OCI-LY7 (cell line): ENCODE data around the gene EIF4G3. TPM values are rescaled to one million over a fixed set of nuclear protein-coding genes. Genes with fewer than 3 reads are reported as not detected.

Experiments
- BruUV-seq: library from RNA; stranded (reverse); fragments of 400-500 nt; replicated peaks from 2 replicates; lab custom pipeline; 2021; lab: Mats Ljungman, UMichigan
- CTCF ChIA-PET: fragments of 300-600 bp; sonication (Branson Sonifier 250); formaldehyde crosslinking; loops from one replicate; lab custom pipeline; 2022; ENCODE audit warnings: antibody characterized with exemption; ENCODE audit not compliant: unreplicated experiment; lab: Charles Lee
- POLR2A ChIA-PET: fragments of 300-600 bp; sonication (Branson Sonifier 250); formaldehyde crosslinking; loops from one replicate; lab custom pipeline; 2022; ENCODE audit warnings: antibody characterized with exemption; lab: Charles Lee
- DNase-seq: peaks from one replicate; pipeline ENCODE4 v3.0.0-alpha.2; 2015; ENCODE audit warnings: low spot score
- H2AFZ ChIP-seq: fragments of 200-600 bp; sonication (generic), shearing (Covaris generic); 2 replicates; pipeline ENCODE4 v1.6.1; 2014; ENCODE audit warnings: mild to moderate bottlenecking, antibody characterized with exemption, low read length, moderate library complexity
- H3K27ac ChIP-seq: fragments of 200-600 bp; sonication (generic); 2 replicates; pipeline ENCODE4 v1.5.1; 2014; ENCODE audit warnings: mixed run types, low read depth, mild to moderate bottlenecking, moderate library complexity, low read length, inconsistent platforms; ENCODE audit not compliant: poor library complexity, severe bottlenecking
- H3K36me3 ChIP-seq: fragments of 200-600 bp; sonication (generic); 2 replicates; pipeline ENCODE4 v1.6.1; 2014; ENCODE audit warnings: mild to moderate bottlenecking, antibody characterized with exemption, low read length, moderate library complexity, mixed read lengths; ENCODE audit not compliant: insufficient read depth
- H3K4me1 ChIP-seq: fragments of 200-600 bp; sonication (generic); 2 replicates; pipeline ENCODE4 v1.5.1; 2014; ENCODE audit warnings: mild to moderate bottlenecking, low read length; ENCODE audit not compliant: insufficient read depth, poor library complexity, severe bottlenecking
- H3K4me2 ChIP-seq: fragments of 200-600 bp; sonication (generic); 2 replicates; pipeline ENCODE4 v1.6.1; 2014; ENCODE audit warnings: mild to moderate bottlenecking, low read length
- H3K4me3 ChIP-seq: fragments of 200-600 bp; sonication (generic); 2 replicates; pipeline ENCODE4 v1.5.1; 2014; ENCODE audit warnings: mild to moderate bottlenecking, low read depth, low read length; ENCODE audit not compliant: poor library complexity, severe bottlenecking
- H3K79me2 ChIP-seq: fragments of 200-600 bp; sonication (generic); 2 replicates; pipeline ENCODE4 v1.6.1; 2016; ENCODE audit warnings: low read depth, mild to moderate bottlenecking, low read length, moderate library complexity, mixed read lengths; ENCODE audit not compliant: insufficient read depth
- H3K9me2 ChIP-seq: fragments of 200-600 bp; sonication (generic); 2 replicates; pipeline ENCODE4 v1.6.1; 2016; ENCODE audit warnings: mild to moderate bottlenecking, low read length, mixed read lengths; ENCODE audit not compliant: insufficient read depth
- H3K9me3 ChIP-seq: fragments of 200-600 bp; sonication (generic); 2 replicates; pipeline ENCODE4 v1.6.1; 2014; ENCODE audit warnings: mild to moderate bottlenecking, mixed run types, low read length, mixed read lengths
- H4K20me1 ChIP-seq: fragments of 200-600 bp; sonication (generic); 2 replicates; pipeline ENCODE4 v1.6.1; 2014; ENCODE audit warnings: mild to moderate bottlenecking, antibody characterized with exemption, low read length, moderate library complexity, mixed read lengths; ENCODE audit not compliant: insufficient read depth
- EZH2phosphoT487 ChIP-seq: fragments of 200-600 bp; sonication (generic); IDR thresholded peaks from 2 replicates; pipeline ENCODE4 v1.6.1; 2018; ENCODE audit warnings: low read depth, borderline replicate concordance, mild to moderate bottlenecking, mixed run types, antibody characterized with exemption, low read length, moderate library complexity, mixed read lengths
- intact Hi-C: fragments of 100-400 bp; cut with micrococcal nuclease; formaldehyde crosslinking; loops from one replicate; pipeline ENCODE4 v1.10.0; 2022; ENCODE audit not compliant: unreplicated experiment
- total RNA-seq, 2 experiments: library from RNA; depleted of rRNA in 1 of 2; stranded (reverse); fragments of >200 nt in 1 of 2; shearing (Covaris generic) in 1 of 2; gene quantifications; 2 replicates each; pipeline ENCODE4 v1.2.3, GENCODE V29; 2014 to 2022
- TF ChIP-seq, protein P1 (sequence below): fragments of 200-600 bp; sonication (generic); conservative IDR thresholded peaks from 2 replicates; pipeline ENCODE4 v1.5.1; 2014; ENCODE audit warnings: mild to moderate bottlenecking, antibody characterized with exemption, low read length, moderate library complexity, mixed read lengths

The EIF4G3 gene
- total RNA-seq, 2 experiments from 2014 or later: 28.5 to 62.1 TPM

DNA sequence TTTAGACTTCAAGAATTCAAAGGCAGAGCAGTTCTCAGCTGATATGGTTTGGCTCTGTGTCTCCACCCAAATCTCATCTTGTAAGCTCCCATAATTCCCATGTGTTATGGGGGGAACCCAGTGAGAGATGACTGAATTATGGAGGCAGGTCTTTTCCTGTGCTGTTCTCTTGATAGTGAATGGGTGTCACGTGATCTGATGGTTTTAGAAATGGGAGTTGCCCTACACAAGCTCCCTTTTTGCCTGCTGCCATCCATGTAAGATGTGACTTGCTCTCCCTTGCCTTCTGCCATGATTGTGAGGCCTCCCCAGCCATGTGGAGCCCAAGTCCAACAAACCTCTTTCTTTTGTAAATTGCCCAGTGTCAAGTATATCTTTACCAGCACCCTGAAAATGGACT lies 146.5 kb downstream of the EIF4G3 start:
- Histone ChIP-seq H4K20me1 (no peaks in the 10 kb centered on the region), H3K9me2 (no peaks in the 10 kb centered on the region), H2AFZ (no peak overlapping the region), H3K4me3 (no peak overlapping the region), H3K9me3 (0 out of 2 replicates have a peak, but pooled peaks cover 4% of the 10 kb centered on the region), H3K27ac (no peak overlapping the region), H3K4me1 (no peaks in the 10 kb centered on the region), H3K36me3 (peaks cover 12% of the 10 kb centered on the region; the same call in 1 of the 2 replicates), H3K79me2 (no peaks in the 10 kb centered on the region), H3K4me2 (no peak overlapping the region)
- intact Hi-C loops: no loop called here
- ChIA-PET POLR2A (no interaction called here), CTCF (no interaction called here)
- BruUV-seq: no TSS peak
- no peak for DNase-seq
- TF ChIP-seq, protein P1, sequence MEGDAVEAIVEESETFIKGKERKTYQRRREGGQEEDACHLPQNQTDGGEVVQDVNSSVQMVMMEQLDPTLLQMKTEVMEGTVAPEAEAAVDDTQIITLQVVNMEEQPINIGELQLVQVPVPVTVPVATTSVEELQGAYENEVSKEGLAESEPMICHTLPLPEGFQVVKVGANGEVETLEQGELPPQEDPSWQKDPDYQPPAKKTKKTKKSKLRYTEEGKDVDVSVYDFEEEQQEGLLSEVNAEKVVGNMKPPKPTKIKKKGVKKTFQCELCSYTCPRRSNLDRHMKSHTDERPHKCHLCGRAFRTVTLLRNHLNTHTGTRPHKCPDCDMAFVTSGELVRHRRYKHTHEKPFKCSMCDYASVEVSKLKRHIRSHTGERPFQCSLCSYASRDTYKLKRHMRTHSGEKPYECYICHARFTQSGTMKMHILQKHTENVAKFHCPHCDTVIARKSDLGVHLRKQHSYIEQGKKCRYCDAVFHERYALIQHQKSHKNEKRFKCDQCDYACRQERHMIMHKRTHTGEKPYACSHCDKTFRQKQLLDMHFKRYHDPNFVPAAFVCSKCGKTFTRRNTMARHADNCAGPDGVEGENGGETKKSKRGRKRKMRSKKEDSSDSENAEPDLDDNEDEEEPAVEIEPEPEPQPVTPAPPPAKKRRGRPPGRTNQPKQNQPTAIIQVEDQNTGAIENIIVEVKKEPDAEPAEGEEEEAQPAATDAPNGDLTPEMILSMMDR: no peak
- TF ChIP-seq EZH2phosphoT487: no peak

DNA sequence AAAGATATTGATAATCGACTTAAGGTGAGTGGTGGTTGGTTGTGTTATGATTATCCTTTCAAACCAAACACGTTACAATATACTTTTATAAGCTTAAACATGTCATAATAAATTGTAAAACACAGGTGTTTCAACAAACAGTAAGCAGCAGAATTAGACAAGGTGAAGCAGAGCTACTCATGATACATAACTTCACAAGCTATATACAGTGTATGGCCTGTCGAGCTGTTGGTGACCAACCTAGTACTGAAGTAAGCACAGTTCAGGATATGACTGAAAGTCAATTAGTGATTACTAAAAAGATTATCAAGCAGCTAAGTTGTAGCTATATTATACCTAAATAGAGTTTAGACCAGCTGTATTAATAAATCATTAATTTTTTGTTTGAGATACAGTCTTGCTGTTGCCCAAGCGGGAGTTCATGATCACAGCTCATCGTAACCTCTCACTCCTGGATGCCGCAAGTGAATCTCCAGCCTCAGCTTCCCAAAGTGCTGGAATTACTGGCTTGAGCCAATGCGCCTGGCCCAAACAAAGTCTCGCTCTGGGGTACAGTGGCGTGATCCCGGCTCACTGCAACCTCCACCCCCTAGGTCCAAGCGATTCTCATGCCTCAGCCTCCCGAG lies 148.1 kb downstream of the EIF4G3 start:
- H3K36me3 ChIP-seq: peaks cover 11% of the 10 kb centered on the region; the same call in 1 of the 2 replicates
- BruUV-seq: no TSS peak
- H3K27ac ChIP-seq: no peak overlapping the region
- no peaks in the 10 kb centered on the region for H3K9me2 ChIP-seq
- H3K79me2 ChIP-seq: no peaks in the 10 kb centered on the region
- DNase-seq: no peak
- TF ChIP-seq, protein P1: no peak
- no peak for TF ChIP-seq EZH2phosphoT487
- H3K4me2 ChIP-seq: no peak overlapping the region
- 0 out of 2 replicates have a peak, but pooled peaks cover 4% of the 10 kb centered on the region for H3K9me3 ChIP-seq
- H2AFZ ChIP-seq: no peak overlapping the region
- intact Hi-C loops: no loop called here
- H3K4me3 ChIP-seq: no peak overlapping the region
- ChIA-PET CTCF (no interaction called here), POLR2A (no interaction called here)
- no peaks in the 10 kb centered on the region for H4K20me1 ChIP-seq
- H3K4me1 ChIP-seq: no peaks in the 10 kb centered on the region

DNA sequence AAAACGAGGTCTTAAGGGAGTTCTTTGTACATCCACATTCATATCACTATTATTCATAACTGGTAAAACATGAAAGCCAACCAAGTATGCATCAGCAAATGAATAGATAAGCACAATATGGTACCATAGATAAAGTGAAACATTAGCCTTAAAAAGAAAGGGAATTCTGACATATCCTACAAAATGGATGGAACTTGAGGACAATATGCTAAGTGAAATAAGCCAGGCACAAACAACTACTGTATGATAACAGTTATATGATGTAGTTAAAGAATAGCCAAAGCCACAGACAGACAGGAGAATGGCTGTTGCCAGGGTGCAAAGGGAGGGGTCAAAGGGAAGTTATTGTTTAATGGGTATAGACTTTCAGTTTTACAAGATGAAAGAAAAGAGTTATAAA lies 148.9 kb downstream of the EIF4G3 start:
- CTCF ChIA-PET: no interaction called here

More for the DNA sequence above, 148.9 kb downstream of the EIF4G3 start:
- no peak for TF ChIP-seq EZH2phosphoT487
- TF ChIP-seq, protein P1: no peak
- H3K4me3 ChIP-seq: no peak overlapping the region
- no peak overlapping the region for H3K27ac ChIP-seq
- no peak for DNase-seq
- H3K36me3 ChIP-seq: peaks cover 11% of the 10 kb centered on the region; the same call in 1 of the 2 replicates
- 0 out of 2 replicates have a peak, but pooled peaks cover 4% of the 10 kb centered on the region for H3K9me3 ChIP-seq
- H3K9me2 ChIP-seq: no peaks in the 10 kb centered on the region
- H2AFZ ChIP-seq: no peak overlapping the region
- no peaks in the 10 kb centered on the region for H4K20me1 ChIP-seq
- intact Hi-C loops: no loop called here
- POLR2A ChIA-PET: no interaction called here
- no peak overlapping the region for H3K4me2 ChIP-seq
- peaks cover 1% of the 10 kb centered on the region for H3K4me1 ChIP-seq
- no peaks in the 10 kb centered on the region for H3K79me2 ChIP-seq
- no TSS peak for BruUV-seq
